GM12878 (cell line): ENCODE data around the gene RPLP2. TPM values are rescaled to one million over a fixed set of nuclear protein-coding genes. Genes with fewer than 3 reads are reported as not detected.

Experiments
- ATAC-seq: fragments of 200-7000 bp; cut with Tn5 transposase; 3 replicates; pipeline ENCODE4 v1.9.1; 2020; ENCODE audit warnings: mild to moderate bottlenecking, moderate library complexity
- BruUV-seq: library from RNA; stranded (reverse); fragments of 400-500 nt; replicated peaks from 2 replicates; lab custom pipeline; 2021; lab: Mats Ljungman, UMichigan
- CTCF ChIA-PET: fragments of 300-600 bp; sonication (Branson Sonifier 250); formaldehyde crosslinking; extraction: SDS; loops from one replicate; lab custom pipeline; 2021; ENCODE audit warnings: inconsistent platforms; lab: Yijun Ruan, JAX
- POLR2A ChIA-PET: fragments of 350-600 bp; formaldehyde crosslinking; extraction: SDS; loops from one replicate; lab custom pipeline; 2021; ENCODE audit warnings: inconsistent platforms; lab: Charles Lee
- RAD21 ChIA-PET: fragments of 300-600 bp; sonication (Branson Sonifier 250); formaldehyde crosslinking; loops from one replicate; lab custom pipeline; 2023; ENCODE audit warnings: antibody characterized with exemption; ENCODE audit not compliant: unreplicated experiment; lab: Charles Lee
- SMC1A ChIA-PET: fragments of 300-600 bp; sonication (Branson Sonifier 250); formaldehyde crosslinking; loops from one replicate; lab custom pipeline; 2023; ENCODE audit not compliant: unreplicated experiment, uncharacterized antibody; lab: Charles Lee
- DNase-seq: peaks from one replicate; pipeline ENCODE4 v3.0.0-alpha.2; 2011; ENCODE audit warnings: low read depth, low spot score
- FAIRE-seq: peaks from 3 replicates; lab custom pipeline; 2011; peaks lifted over from hg19 to GRCh38; lab: Jason Lieb, UNC
- H2AFZ ChIP-seq: 2 replicates; pipeline ENCODE4 v1.6.0; 2011; ENCODE audit warnings: low read depth, low read length, control low read depth; ENCODE audit not compliant: control insufficient read depth
- H3K27ac ChIP-seq: 2 replicates; pipeline ENCODE4 v1.5.1; 2011; ENCODE audit warnings: control low read depth; ENCODE audit not compliant: control insufficient read depth, insufficient read depth
- H3K27me3 ChIP-seq, 2 experiments: replicated peaks in 1 of 2; 2 replicates each; pipeline versions ENCODE4 v1.6.0 to v1.6.1; 2011; ENCODE audit warnings: low read length in 1 of 2; ENCODE audit not compliant: control insufficient read depth in 2 of 2, insufficient read depth in 2 of 2
- H3K36me3 ChIP-seq, 2 experiments: 2 replicates each; pipeline ENCODE4 v1.5.1; 2011; ENCODE audit warnings: low read length in 1 of 2; ENCODE audit not compliant: control insufficient read depth in 2 of 2, insufficient read depth in 2 of 2
- H3K4me1 ChIP-seq: 2 replicates; pipeline ENCODE4 v1.6.1; 2011; ENCODE audit warnings: mild to moderate bottlenecking, low read length, moderate library complexity, mixed read lengths; ENCODE audit not compliant: control insufficient read depth, insufficient read depth
- H3K4me2 ChIP-seq: 2 replicates; pipeline ENCODE4 v1.6.0; 2011; ENCODE audit warnings: control low read depth; ENCODE audit not compliant: control insufficient read depth, insufficient read depth
- H3K4me3 ChIP-seq: fragments of 200-600 bp; sonication (generic); 2 replicates; pipeline ENCODE4 v1.5.1; 2016
- H3K79me2 ChIP-seq: 2 replicates; pipeline ENCODE4 v1.6.0; 2011; ENCODE audit warnings: low read length; ENCODE audit not compliant: control insufficient read depth, insufficient read depth
- H3K9ac ChIP-seq: 2 replicates; pipeline ENCODE4 v1.8.0; 2011; ENCODE audit warnings: low read length, control low read depth, mixed read lengths; ENCODE audit not compliant: control insufficient read depth, insufficient read depth
- H3K9me3 ChIP-seq: replicated peaks from 3 replicates; pipeline ENCODE4 v1.5.1; 2011; ENCODE audit warnings: mild to moderate bottlenecking, low read length; ENCODE audit not compliant: control insufficient read depth, insufficient read depth
- H4K20me1 ChIP-seq: 2 replicates; pipeline ENCODE4 v1.6.0; 2011; ENCODE audit not compliant: control insufficient read depth, insufficient read depth
- BACH1 ChIP-seq: fragments of 450-650 bp; IDR thresholded peaks from 2 replicates; pipeline ENCODE4 v1.6.1; 2017; ENCODE audit warnings: mild to moderate bottlenecking, borderline replicate concordance
- BCL11A ChIP-seq: IDR thresholded peaks from 2 replicates; pipeline ENCODE4 v1.6.1; 2011; ENCODE audit warnings: low read depth, low read length
- DPF2 ChIP-seq: fragments of 450-650 bp; IDR thresholded peaks from 2 replicates; pipeline ENCODE4 v1.6.1; 2017; ENCODE audit warnings: mild to moderate bottlenecking
- IKZF2 ChIP-seq, 2 experiments: fragments of 450-650 bp; IDR thresholded peaks; 2 replicates each; pipeline ENCODE4 v1.6.1; 2017; ENCODE audit warnings: mild to moderate bottlenecking in 2 of 2, moderate library complexity in 2 of 2
- NKRF ChIP-seq: fragments of 450-650 bp; conservative IDR thresholded peaks from 2 replicates; pipeline ENCODE4 v1.6.1; 2017; ENCODE audit warnings: mild to moderate bottlenecking, moderate library complexity
- RBBP5 ChIP-seq: fragments of 200-600 bp; sonication (generic); conservative IDR thresholded peaks from 2 replicates; pipeline ENCODE4 v1.6.1; 2016
- RELA ChIP-seq: fragments of 450-650 bp; IDR thresholded peaks from 2 replicates; pipeline ENCODE4 v1.8.0; 2014; ENCODE audit warnings: borderline replicate concordance; ENCODE audit not compliant: partially characterized antibody
- SMC3 ChIP-seq: IDR thresholded peaks from 2 replicates; pipeline ENCODE4 v1.6.1; 2011; ENCODE audit warnings: low read length, improper control_type of control experiment, borderline replicate concordance
- SREBF2 ChIP-seq: IDR thresholded peaks from 2 replicates; pipeline ENCODE4 v1.6.1; 2012; ENCODE audit warnings: mild to moderate bottlenecking, low read length
- WRNIP1 ChIP-seq: IDR thresholded peaks from 2 replicates; pipeline ENCODE4 v1.6.1; 2011; ENCODE audit warnings: low read depth, low read length, improper control_type of control experiment, borderline replicate concordance
- YBX1 ChIP-seq: fragments of 450-650 bp; IDR thresholded peaks from 2 replicates; pipeline ENCODE4 v1.6.1; 2016; ENCODE audit warnings: antibody characterized with exemption
- ZBTB40 ChIP-seq: fragments of 450-650 bp; IDR thresholded peaks from 2 replicates; pipeline ENCODE4 v1.6.1; 2016; ENCODE audit warnings: mild to moderate bottlenecking, moderate library complexity, borderline replicate concordance
- ZNF217 ChIP-seq: fragments of 450-650 bp; IDR thresholded peaks from 2 replicates; pipeline ENCODE4 v1.6.1; 2017; ENCODE audit warnings: antibody characterized with exemption, mild to moderate bottlenecking
- ZNF622 ChIP-seq: fragments of 450-650 bp; IDR thresholded peaks from 2 replicates; pipeline ENCODE4 v1.6.1; 2017; ENCODE audit warnings: mild to moderate bottlenecking, inconsistent platforms
- WGBS: methylation state at CpG from one replicate; pipeline ENCODE4 v1.1.6; 2016; ENCODE audit warnings: low lambda C conversion rate; ENCODE audit not compliant: insufficient replicate concordance, insufficient coverage; ENCODE audit errors: missing lambda C conversion rate; 5-methylcytosine and 5-hydroxymethylcytosine counted together
- in situ Hi-C: fragments of 300-500 bp; cut with MboI; formaldehyde crosslinking; loops from 9 replicates; pipeline ENCODE4 v1.14.3; 2018; ENCODE audit warnings: mixed read lengths
- intact Hi-C: fragments of 100-400 bp; cut with micrococcal nuclease; formaldehyde crosslinking; loops from one replicate; pipeline ENCODE4 v1.14.2; 2022; ENCODE audit not compliant: unreplicated experiment
- polyA plus RNA-seq, 11 experiments: library from polyadenylated mRNA; depleted of rRNA in 4 of 11; unstranded in 6 of 11; stranded (reverse) in 5 of 11; fragments of >200 nt; fragmentation: Nextera tagmentation in 4 of 11; fragmentation: Illumina TruSeq in 1 of 11; extraction: Ambion mirVana in 4 of 11; extraction: Trizol in 1 of 11; gene quantifications; 1 replicate in 1 of 11; 2 replicates in 10 of 11; pipeline versions ENCODE4 v1.2.1 to v1.2.3, GENCODE V29; 2011 to 2016; ENCODE audit warnings: inconsistent platforms in 2 of 11, missing spikeins in 2 of 11, low read depth in 1 of 11
- total RNA-seq, 4 experiments: library from RNA; depleted of rRNA in 3 of 4; stranded (reverse); fragments of >200 nt in 3 of 4; fragmentation: Illumina TruSeq in 1 of 4; extraction: Trizol in 1 of 4; gene quantifications; 2 replicates each; pipeline versions ENCODE4 v1.2.1 to v1.2.3, GENCODE V29; 2013 to 2021
- TF ChIP-seq, protein P1 (sequence below), 3 experiments: IDR thresholded peaks in 2 of 3; conservative IDR thresholded peaks in 1 of 3; 2 replicates each; pipeline ENCODE4 v1.5.1; 2011; ENCODE audit warnings: low read depth in 3 of 3, low read length in 3 of 3, mild to moderate bottlenecking in 3 of 3, control low read depth in 2 of 3, moderate library complexity in 2 of 3, inconsistent platforms in 1 of 3, mixed read lengths in 1 of 3; ENCODE audit not compliant: control insufficient read depth in 2 of 3, insufficient read depth in 1 of 3; ENCODE audit errors: extremely low read depth in 1 of 3

RPLP2 gene
- total and polyA plus RNA-seq, 10 of the 15 experiments (the other 5 are each of a cell fraction or from before 2014, with no cell fraction given): 488 to 3,558 (median 1,481) TPM

DNA sequence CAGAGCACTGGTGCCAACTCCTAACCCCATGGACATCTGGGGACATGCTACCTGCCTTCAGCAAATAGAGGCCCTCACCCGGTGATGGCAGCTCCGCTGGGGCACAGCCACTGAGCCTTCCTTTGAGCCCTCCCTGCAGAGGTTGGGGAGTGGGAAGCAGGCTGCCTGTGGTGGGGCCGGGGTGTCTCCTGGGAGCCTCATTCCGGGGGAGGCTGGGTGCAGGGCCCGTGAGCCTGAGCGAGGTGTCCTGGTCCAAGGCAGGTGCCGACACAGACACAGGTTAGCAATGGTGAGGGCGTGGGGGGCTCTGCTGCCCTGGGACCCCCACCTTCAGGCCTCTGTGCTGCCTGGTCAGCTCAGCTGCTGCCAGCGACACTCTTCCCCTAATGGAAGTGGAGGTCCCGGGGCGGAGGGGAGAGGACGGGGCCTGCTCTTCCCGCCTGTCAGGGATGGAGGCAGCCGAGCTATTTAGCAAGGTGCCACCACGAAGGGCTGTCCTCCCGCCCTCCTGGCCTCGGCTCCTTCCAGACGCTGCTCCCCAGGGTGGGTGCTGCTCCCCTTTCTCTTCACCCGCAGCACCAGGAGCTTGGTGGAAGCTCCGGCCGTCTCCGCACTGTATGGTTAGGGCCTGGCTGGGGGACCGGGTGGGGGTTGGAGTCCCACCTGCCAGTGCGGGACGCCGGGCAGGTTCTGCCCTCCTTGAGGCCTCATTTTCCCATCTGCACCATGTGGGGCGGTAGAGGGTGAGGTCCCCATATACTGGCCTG, 44.1 kb downstream of the RPLP2 start:
- 50% methylated on average over 25 of the region's 27 CpGs for WGBS
- ChIA-PET CTCF (no interaction called here), SMC1A (no interaction called here), POLR2A (no interaction called here), RAD21 (no interaction called here)
- Histone ChIP-seq H3K4me2 (no peak overlapping the region), H3K4me3 (no peak overlapping the region), H3K27me3 (no peaks in the 10 kb centered on the region; a peak in 1 of 4 replicates), H3K79me2 (no peaks in the 10 kb centered on the region), H3K27ac (no peak overlapping the region), H4K20me1 (no peaks in the 10 kb centered on the region), H3K36me3 (no peaks in the 10 kb centered on the region), H3K9me3 (no peaks in the 10 kb centered on the region), H3K4me1 (no peaks in the 10 kb centered on the region), H3K9ac (no peak overlapping the region), H2AFZ (no peak overlapping the region)
- 0 out of 3 replicates have a peak, but pooled peaks have one; percentile 21 for ATAC-seq
- no peak for DNase-seq
- in situ Hi-C loops: no loop called here
- no peak for FAIRE-seq
- no TSS peak for BruUV-seq
- intact Hi-C loops: no loop called here
- no peak for TF ChIP-seq ZNF622
- TF ChIP-seq IKZF2 (IDR thresholded peaks at IDR 0.05): no peak
- no peak for TF ChIP-seq DPF2
- TF ChIP-seq WRNIP1: no peak
- TF ChIP-seq, protein P1, sequence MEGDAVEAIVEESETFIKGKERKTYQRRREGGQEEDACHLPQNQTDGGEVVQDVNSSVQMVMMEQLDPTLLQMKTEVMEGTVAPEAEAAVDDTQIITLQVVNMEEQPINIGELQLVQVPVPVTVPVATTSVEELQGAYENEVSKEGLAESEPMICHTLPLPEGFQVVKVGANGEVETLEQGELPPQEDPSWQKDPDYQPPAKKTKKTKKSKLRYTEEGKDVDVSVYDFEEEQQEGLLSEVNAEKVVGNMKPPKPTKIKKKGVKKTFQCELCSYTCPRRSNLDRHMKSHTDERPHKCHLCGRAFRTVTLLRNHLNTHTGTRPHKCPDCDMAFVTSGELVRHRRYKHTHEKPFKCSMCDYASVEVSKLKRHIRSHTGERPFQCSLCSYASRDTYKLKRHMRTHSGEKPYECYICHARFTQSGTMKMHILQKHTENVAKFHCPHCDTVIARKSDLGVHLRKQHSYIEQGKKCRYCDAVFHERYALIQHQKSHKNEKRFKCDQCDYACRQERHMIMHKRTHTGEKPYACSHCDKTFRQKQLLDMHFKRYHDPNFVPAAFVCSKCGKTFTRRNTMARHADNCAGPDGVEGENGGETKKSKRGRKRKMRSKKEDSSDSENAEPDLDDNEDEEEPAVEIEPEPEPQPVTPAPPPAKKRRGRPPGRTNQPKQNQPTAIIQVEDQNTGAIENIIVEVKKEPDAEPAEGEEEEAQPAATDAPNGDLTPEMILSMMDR (IDR thresholded peaks at IDR 0.05 in 2 of 3, conservative IDR thresholded peaks at IDR 0.05 in 1 of 3; ENCODE audit: control insufficient read depth in 2 of 3, extremely low read depth in 1 of 3, insufficient read depth in 1 of 3, low read depth in 3 of 3, low read length in 3 of 3): no peak; a peak in 1 of 6 replicates
- no peak for TF ChIP-seq SREBF2
- TF ChIP-seq YBX1: no peak
- TF ChIP-seq RELA: no peak
- TF ChIP-seq BCL11A: no peak
- TF ChIP-seq ZNF217: no peak
- no peak for TF ChIP-seq SMC3
- TF ChIP-seq RBBP5: no peak
- no peak for TF ChIP-seq ZBTB40
- TF ChIP-seq NKRF: no peak
- no peak for TF ChIP-seq BACH1
